GM23338 (cell line): ENCODE measurements around the gene CDC27. TPM values are rescaled to one million over a fixed set of nuclear protein-coding genes. Genes with fewer than 3 reads are reported as not detected.

ENCODE experiments used
- ATAC-seq: fragments of 200-7000 bp; cut with Tn5 transposase; 3 replicates; pipeline ENCODE4 v1.9.1; 2020
- DNase-seq: peaks from one replicate; pipeline ENCODE4 v3.0.0-alpha.2; 2015; ENCODE audit warnings: low spot score
- H2AFZ ChIP-seq: fragments of 200-600 bp; sonication (generic); 2 replicates; pipeline ENCODE4 v1.8.0; 2016; ENCODE audit warnings: antibody characterized with exemption, mild to moderate bottlenecking, moderate library complexity
- H3F3A ChIP-seq: fragments of 200-600 bp; sonication (generic); replicated peaks from 2 replicates; pipeline ENCODE4 v1.8.0; 2017; ENCODE audit warnings: antibody characterized with exemption, mixed run types, low read depth
- H3K27ac ChIP-seq: fragments of 200-600 bp; sonication (generic); 2 replicates; pipeline ENCODE4 v1.6.1; 2016; ENCODE audit warnings: low read depth
- H3K27me3 ChIP-seq: fragments of 200-600 bp; sonication (generic); 2 replicates; pipeline ENCODE4 v1.8.0; 2016; ENCODE audit warnings: mild to moderate bottlenecking, mixed run types, moderate library complexity; ENCODE audit not compliant: insufficient read depth
- H3K36me3 ChIP-seq: fragments of 200-600 bp; sonication (generic); 2 replicates; pipeline ENCODE4 v1.8.0; 2016; ENCODE audit warnings: mild to moderate bottlenecking; ENCODE audit not compliant: insufficient read depth
- H3K4me1 ChIP-seq: fragments of 200-600 bp; sonication (generic); 2 replicates; pipeline ENCODE4 v1.8.0; 2016; ENCODE audit warnings: mild to moderate bottlenecking, moderate library complexity; ENCODE audit not compliant: insufficient read depth
- H3K4me2 ChIP-seq: fragments of 200-600 bp; sonication (generic); 2 replicates; pipeline ENCODE4 v1.7.1; 2017; ENCODE audit warnings: mixed run types
- H3K4me3 ChIP-seq: fragments of 200-600 bp; sonication (generic); 2 replicates; pipeline ENCODE4 v1.6.1; 2016; ENCODE audit warnings: mixed run types
- H3K79me2 ChIP-seq: fragments of 200-600 bp; sonication (generic); replicated peaks from 2 replicates; pipeline ENCODE4 v1.8.0; 2017; ENCODE audit warnings: mild to moderate bottlenecking; ENCODE audit not compliant: insufficient read depth
- H3K9me2 ChIP-seq: fragments of 200-600 bp; sonication (generic); 2 replicates; pipeline ENCODE4 v1.8.0; 2017; ENCODE audit not compliant: insufficient read depth
- H4K20me1 ChIP-seq: fragments of 200-600 bp; sonication (generic); replicated peaks from 2 replicates; pipeline ENCODE4 v1.8.0; 2017; ENCODE audit warnings: mild to moderate bottlenecking; ENCODE audit not compliant: insufficient read depth
- H3K27ac Mint-ChIP-seq: 2 replicates; pipeline ENCODE4 v1.8.0; 2020; ENCODE audit warnings: inconsistent platforms, mild to moderate bottlenecking, moderate library complexity, mixed read lengths
- H3K27me3 Mint-ChIP-seq: 3 replicates; pipeline ENCODE4 v1.8.0; 2022; ENCODE audit warnings: low read depth, mild to moderate bottlenecking, moderate library complexity, mixed read lengths, inconsistent platforms; ENCODE audit not compliant: insufficient read depth, poor library complexity
- H3K36me3 Mint-ChIP-seq: 3 replicates; pipeline ENCODE4 v1.8.0; 2021; ENCODE audit warnings: low read depth, mild to moderate bottlenecking, inconsistent platforms, moderate library complexity, mixed read lengths
- H3K4me1 Mint-ChIP-seq: 3 replicates; pipeline ENCODE4 v1.8.0; 2020; ENCODE audit warnings: mild to moderate bottlenecking, inconsistent platforms, mixed read lengths
- H3K4me3 Mint-ChIP-seq: 3 replicates; pipeline ENCODE4 v1.8.0; 2021; ENCODE audit warnings: moderate library complexity, mild to moderate bottlenecking, inconsistent platforms, mixed read lengths
- H3K9me3 Mint-ChIP-seq: 3 replicates; pipeline ENCODE4 v1.8.0; 2020; ENCODE audit warnings: moderate library complexity, mild to moderate bottlenecking, inconsistent platforms, mixed read lengths
- CREB1 ChIP-seq: fragments of 250-450 bp; sonication (Bioruptor Pico); IDR thresholded peaks from 2 replicates; pipeline ENCODE4 v1.5.0; 2020; ENCODE audit warnings: low read depth, mild to moderate bottlenecking, moderate library complexity
- CTCF ChIP-seq, 2 experiments: fragments of 200-600 bp in 1 of 2; sonication (generic) in 1 of 2; conservative IDR thresholded peaks; 2 replicates each; pipeline versions ENCODE4 v1.5.1 to v1.6.1; 2016 to 2017; ENCODE audit warnings: antibody characterized with exemption in 2 of 2, low read depth in 2 of 2, mild to moderate bottlenecking in 2 of 2, moderate library complexity in 1 of 2
- ETS1 ChIP-seq: IDR thresholded peaks from 2 replicates; pipeline ENCODE4 v1.6.1; 2016; ENCODE audit warnings: antibody characterized with exemption
- EZH2 ChIP-seq: fragments of 200-600 bp; sonication (generic); IDR thresholded peaks from one replicate; pipeline ENCODE4 v1.8.0; 2017; ENCODE audit warnings: antibody characterized with exemption, mild to moderate bottlenecking, low read depth; ENCODE audit not compliant: unreplicated experiment
- EZH2phosphoT487 ChIP-seq: fragments of 200-600 bp; sonication (generic); IDR thresholded peaks from one replicate; pipeline ENCODE4 v1.8.1; 2018; ENCODE audit warnings: antibody characterized with exemption; ENCODE audit not compliant: unreplicated experiment
- REST ChIP-seq: IDR thresholded peaks from one replicate; pipeline ENCODE4 v1.6.1; 2018; ENCODE audit warnings: antibody characterized with exemption; ENCODE audit not compliant: unreplicated experiment
- STAT1 ChIP-seq: IDR thresholded peaks from one replicate; pipeline ENCODE4 v1.6.1; 2016; ENCODE audit warnings: antibody characterized with exemption; ENCODE audit not compliant: unreplicated experiment
- ZNF114 ChIP-seq: fragments of 250-450 bp; sonication (Bioruptor Pico); IDR thresholded peaks from 2 replicates; pipeline ENCODE4 v1.5.0; 2020; ENCODE audit warnings: mild to moderate bottlenecking, moderate library complexity
- ZNF462 ChIP-seq: fragments of 250-450 bp; sonication (Bioruptor Pico); IDR thresholded peaks from 2 replicates; pipeline ENCODE4 v1.5.0; 2020; ENCODE audit warnings: mild to moderate bottlenecking, moderate library complexity
- polyA plus RNA-seq: library from polyadenylated mRNA; unstranded; fragments of >200 nt; fragmentation: Nextera tagmentation; extraction: Ambion mirVana; gene quantifications from 2 replicates; pipeline ENCODE4 v1.2.1, GENCODE V29; 2016
- total RNA-seq: library from RNA; depleted of rRNA; stranded (reverse); fragments of >200 nt; shearing (Covaris generic); gene quantifications from 2 replicates; pipeline ENCODE4 v1.2.3, GENCODE V29; 2014

Gene CDC27
- total and polyA plus RNA-seq, 2 experiments from 2014 or later: 49.7 to 85.5 TPM

GRCh38 chr17:47231334-47231733 is 42.2 kb upstream of the CDC27 start (continued):
- no peak for TF ChIP-seq EZH2phosphoT487
- TF ChIP-seq ZNF462 (CRISPR knock-in tag): no peak
- no peak for TF ChIP-seq CREB1 (CRISPR knock-in tag)

GRCh38 chr17:47230864-47231263 is 41.8 kb upstream of the CDC27 start:
- H3K27ac ChIP-seq: no peak overlapping the region
- no peaks in the 10 kb centered on the region for H3K79me2 ChIP-seq
- no peaks in the 10 kb centered on the region for H3F3A ChIP-seq
- H3K4me3 Mint-ChIP-seq: no peak overlapping the region
- no peak for DNase-seq
- H3K4me3 ChIP-seq: no peak overlapping the region
- no peak overlapping the region for H3K27ac Mint-ChIP-seq
- H3K9me2 ChIP-seq: no peaks in the 10 kb centered on the region
- peaks cover 10% of the 10 kb centered on the region for H3K4me1 Mint-ChIP-seq
- H3K4me2 ChIP-seq: no peak overlapping the region
- no peaks in the 10 kb centered on the region; the same call in 2 of the 3 replicates for H3K9me3 Mint-ChIP-seq
- peaks cover 4% of the 10 kb centered on the region; the same call in 1 of the 2 replicates for H3K4me1 ChIP-seq
- peaks cover 6% of the 10 kb centered on the region for H3K27me3 ChIP-seq
- no peak overlapping the region for H2AFZ ChIP-seq
- no peak; the same call in 2 of the 3 replicates for ATAC-seq
- no peaks in the 10 kb centered on the region for H3K36me3 ChIP-seq
- peaks cover 17% of the 10 kb centered on the region for H3K27me3 Mint-ChIP-seq
- H4K20me1 ChIP-seq: no peaks in the 10 kb centered on the region
- H3K36me3 Mint-ChIP-seq: no peaks in the 10 kb centered on the region
- TF ChIP-seq ETS1 (no peak), EZH2 (no peak), STAT1 (no peak), CTCF (conservative IDR thresholded peaks at IDR 0.05; ENCODE audit: low read depth in 2 of 2) (no peak), ZNF114 (CRISPR knock-in tag) (no peak), REST (no peak)
